ENCODE measurements around the gene PCGF3.

PCGF3 gene

DNA sequence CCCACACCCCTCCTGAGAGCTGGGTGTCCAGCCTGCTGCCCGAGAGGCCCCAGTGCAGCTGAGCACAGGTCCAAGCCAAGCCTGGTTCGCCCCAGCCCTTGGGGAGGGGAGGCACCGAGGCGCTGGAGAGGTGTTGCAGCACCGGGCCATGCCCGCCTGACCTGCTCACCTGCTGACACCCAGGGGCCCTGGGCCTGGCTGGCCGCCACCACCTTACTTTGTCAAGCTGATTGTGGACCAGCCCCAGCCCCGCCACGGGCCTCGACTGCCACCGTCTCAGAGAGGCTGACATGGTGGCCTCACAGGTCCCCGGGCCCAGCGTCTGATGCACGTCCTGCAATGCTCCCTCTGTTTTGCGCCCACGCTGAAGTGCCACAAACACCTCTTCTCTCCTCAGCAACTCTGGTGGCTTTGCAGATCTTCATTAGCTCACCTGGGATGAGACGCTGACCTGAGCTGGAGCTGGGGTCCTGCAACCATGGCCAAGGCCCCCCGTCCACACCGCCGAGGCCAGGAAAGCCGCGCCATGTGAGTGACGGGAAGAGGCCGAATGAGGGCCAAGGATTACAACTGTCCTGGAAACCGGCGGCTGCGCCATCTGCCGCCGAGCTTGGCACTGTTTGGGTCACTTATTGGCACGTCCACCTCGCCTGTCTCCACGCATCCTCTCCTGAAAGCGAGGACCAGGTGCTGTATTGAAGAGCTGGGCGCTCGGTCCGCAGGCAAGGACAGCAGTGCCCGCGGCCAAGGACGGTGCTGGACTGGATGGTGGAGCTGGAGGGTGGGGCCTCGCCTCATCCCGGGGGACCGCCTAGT, 112.7 kb downstream of the PCGF3 start:
- no peak overlapping the region for H3K4me3 ChIP-seq (ENCODE audit: control insufficient read depth, low read depth, low read length)
- TF ChIP-seq, protein P1, sequence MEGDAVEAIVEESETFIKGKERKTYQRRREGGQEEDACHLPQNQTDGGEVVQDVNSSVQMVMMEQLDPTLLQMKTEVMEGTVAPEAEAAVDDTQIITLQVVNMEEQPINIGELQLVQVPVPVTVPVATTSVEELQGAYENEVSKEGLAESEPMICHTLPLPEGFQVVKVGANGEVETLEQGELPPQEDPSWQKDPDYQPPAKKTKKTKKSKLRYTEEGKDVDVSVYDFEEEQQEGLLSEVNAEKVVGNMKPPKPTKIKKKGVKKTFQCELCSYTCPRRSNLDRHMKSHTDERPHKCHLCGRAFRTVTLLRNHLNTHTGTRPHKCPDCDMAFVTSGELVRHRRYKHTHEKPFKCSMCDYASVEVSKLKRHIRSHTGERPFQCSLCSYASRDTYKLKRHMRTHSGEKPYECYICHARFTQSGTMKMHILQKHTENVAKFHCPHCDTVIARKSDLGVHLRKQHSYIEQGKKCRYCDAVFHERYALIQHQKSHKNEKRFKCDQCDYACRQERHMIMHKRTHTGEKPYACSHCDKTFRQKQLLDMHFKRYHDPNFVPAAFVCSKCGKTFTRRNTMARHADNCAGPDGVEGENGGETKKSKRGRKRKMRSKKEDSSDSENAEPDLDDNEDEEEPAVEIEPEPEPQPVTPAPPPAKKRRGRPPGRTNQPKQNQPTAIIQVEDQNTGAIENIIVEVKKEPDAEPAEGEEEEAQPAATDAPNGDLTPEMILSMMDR (IDR thresholded peaks at IDR 0.05; ENCODE audit: control insufficient read depth, insufficient read depth, low read depth, low read length, missing control alignments) = no peak
- DNase-seq (ENCODE audit: low read depth) = no peak

DNA sequence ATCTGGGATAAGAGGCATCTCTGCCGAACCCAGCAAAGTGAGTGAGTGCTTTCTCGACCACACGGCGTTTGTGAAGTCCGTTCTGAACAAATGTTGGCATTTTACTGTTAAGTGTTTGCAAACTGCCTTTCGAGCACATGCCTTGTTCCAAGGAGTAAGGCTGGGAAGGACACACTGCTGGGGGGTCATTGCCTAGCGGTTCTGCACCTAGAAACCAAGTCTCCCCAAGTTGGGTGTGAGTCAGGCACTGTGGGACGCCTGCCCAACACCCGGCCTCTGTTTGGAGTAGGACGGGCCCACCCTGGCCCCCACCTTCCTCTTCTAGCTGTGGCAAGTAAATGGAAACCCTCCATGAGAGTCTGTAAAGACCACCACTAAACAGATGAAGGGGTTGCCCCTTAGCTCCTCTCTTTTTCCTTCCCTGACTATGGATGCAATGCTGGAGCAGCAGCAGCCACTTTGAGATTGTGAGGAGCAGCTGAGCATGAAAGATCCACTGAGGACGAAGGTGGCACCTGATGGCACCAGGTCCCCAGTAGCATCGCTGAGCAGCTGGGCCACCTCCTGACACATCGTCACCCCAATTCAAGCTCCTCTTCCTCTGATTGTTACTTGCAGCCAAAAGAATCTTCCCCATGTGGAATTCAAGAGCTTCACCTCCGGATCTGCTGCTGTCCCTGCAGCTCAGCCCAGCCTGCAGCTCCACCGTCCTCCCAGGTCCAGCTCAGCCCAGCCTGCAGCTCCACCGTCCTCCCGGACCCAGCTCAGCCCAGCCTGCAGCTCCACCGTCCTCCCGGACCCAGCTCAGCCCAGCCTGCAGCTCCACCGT, 114.0 kb downstream of the PCGF3 start:
- DNase-seq (ENCODE audit: low read depth) = no peak
- no peak overlapping the region for H3K4me3 ChIP-seq (ENCODE audit: control insufficient read depth, low read depth, low read length)
- TF ChIP-seq, protein P1 (IDR thresholded peaks at IDR 0.05; ENCODE audit: control insufficient read depth, insufficient read depth, low read depth, low read length, missing control alignments) = no peak

Data from AG09309 (cell line).